Measurements from ENCODE around the gene INTS15. TPM values are rescaled to one million over a fixed set of nuclear protein-coding genes. Genes with fewer than 3 reads are reported as not detected.

Gene INTS15
- total RNA-seq, 2 donors from 2014 or later: 50.5 to 50.7 TPM

DNA sequence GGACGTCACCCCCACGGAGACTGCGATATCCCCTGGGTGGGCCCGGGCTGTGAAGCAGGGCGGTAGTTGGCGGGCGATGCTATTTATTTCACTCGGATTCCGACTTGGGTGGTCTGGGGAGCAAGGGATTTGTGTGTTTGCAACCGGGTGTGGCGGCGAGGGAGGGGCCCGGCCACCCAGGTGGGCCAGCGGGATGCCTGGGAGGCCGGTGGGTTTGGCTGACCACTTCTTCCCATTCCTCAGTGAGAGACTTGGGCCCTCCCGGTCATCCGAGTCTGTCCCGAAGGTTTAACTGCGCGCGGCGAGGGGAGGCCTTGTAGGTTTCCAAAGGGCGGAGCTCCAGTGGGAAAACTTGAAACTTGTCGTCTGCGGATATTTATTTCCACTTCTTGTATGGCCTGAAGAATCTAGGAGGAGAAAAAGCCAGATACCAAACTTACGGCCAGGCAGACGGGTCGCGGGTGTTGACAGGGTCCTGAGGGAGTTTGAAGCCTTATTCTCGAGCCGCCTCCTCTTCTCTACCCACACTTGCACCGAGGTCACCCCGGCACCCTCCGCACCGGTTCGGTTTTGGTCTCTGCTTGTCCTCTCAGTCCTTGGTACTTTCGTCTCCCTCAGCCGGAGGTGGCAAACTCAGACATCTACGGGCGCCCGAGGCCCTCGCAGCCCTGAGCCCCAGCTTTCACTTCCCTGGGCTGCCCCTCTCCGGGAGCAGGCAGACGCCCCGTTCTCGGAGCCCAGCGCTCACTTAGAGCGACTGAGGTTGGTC, 65.2 kb downstream of the INTS15 start:
- Mint-ChIP-seq H3K4me1 (peaks cover 4% of the 10 kb centered on the region), H3K27ac (no peak overlapping the region), H3K36me3 (ENCODE audit: low read depth) (peaks cover 7% of the 10 kb centered on the region), H3K27me3 (no peaks in the 10 kb centered on the region), H3K4me3 (no peak overlapping the region)
- no peak for DNase-seq
- no peaks in the 10 kb centered on the region for H3K9me3 ChIP-seq (ENCODE audit: control insufficient read depth, low read length, poor library complexity, severe bottlenecking)
- ATAC-seq: no peak

- ATAC-seq (no peak), DNase-seq (no peak)
- no peaks in the 10 kb centered on the region for H3K9me3 ChIP-seq (ENCODE audit: control insufficient read depth, low read length, poor library complexity, severe bottlenecking)
- Mint-ChIP-seq H3K27ac (no peak overlapping the region), H3K36me3 (ENCODE audit: low read depth) (peaks cover 4% of the 10 kb centered on the region), H3K4me1 (peaks cover 4% of the 10 kb centered on the region), H3K4me3 (no peak overlapping the region), H3K27me3 (no peaks in the 10 kb centered on the region)
These were observed 66.0 kb downstream of the INTS15 start for GRCh38 chr7:6655636-6656385.

DNA sequence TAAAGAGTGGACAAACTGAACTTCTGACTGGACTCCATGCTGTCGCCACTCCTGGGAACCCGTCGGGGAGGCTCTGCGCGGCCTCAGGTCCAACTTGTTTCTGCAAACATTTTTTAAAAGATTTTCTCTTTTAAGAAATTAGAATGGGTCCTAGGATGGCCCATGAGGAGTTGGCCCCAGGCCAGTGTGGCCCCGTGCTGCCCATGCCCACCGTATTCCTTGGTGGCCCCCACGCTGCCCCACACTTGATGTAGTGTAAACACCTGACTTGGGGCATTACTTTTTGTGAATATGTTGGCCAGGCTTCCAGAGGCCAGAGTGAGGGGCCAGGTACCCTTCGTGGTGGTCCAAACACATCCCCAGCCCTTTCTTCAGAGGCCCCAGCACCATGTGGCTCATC, 66.6 kb downstream of the INTS15 start:
- H3K9me3 ChIP-seq (ENCODE audit: control insufficient read depth, low read length, poor library complexity, severe bottlenecking): no peaks in the 10 kb centered on the region
- no peak for ATAC-seq
- Mint-ChIP-seq H3K27me3 (peaks cover 5% of the 10 kb centered on the region), H3K4me1 (peaks cover 4% of the 10 kb centered on the region), H3K4me3 (no peak overlapping the region), H3K36me3 (ENCODE audit: low read depth) (peaks cover 4% of the 10 kb centered on the region), H3K27ac (no peak overlapping the region)
- DNase-seq: no peak

Other genes with a start within 250 kb of the INTS15 start
- gene FAM220A, start 241.1 kb upstream of the INTS15 start, total RNA-seq: 1 to 10 TPM; 6.0 to 6.2 TPM
- 10 to 100 TPM; 62.2 to 69.4 TPM for gene RAC1, start 215.5 kb upstream of the INTS15 start, total RNA-seq
- gene DAGLB, start 142.1 kb upstream of the INTS15 start, total RNA-seq: 10 to 100 TPM; 19.6 to 26.8 TPM
- 10 to 100 TPM; 38.3 to 38.4 TPM for gene KDELR2, start 105.9 kb upstream of the INTS15 start, total RNA-seq
- under 1 TPM; 0.17 to 0.18 TPM for gene GRID2IP, start 38.6 kb upstream of the INTS15 start, total RNA-seq
- gene ZDHHC4, start 12.6 kb upstream of the INTS15 start, total RNA-seq: 10 to 100 TPM; 19.1 to 20.6 TPM
- gene ZNF853, start 25.6 kb downstream of the INTS15 start, total RNA-seq: 1 to 10 TPM in 1 of 2 donors, under 1 TPM in 1; 0.85 to 1.1 TPM
- gene ZNF316, start 47.3 kb downstream of the INTS15 start, total RNA-seq: 10 to 100 TPM; 37.1 to 39.9 TPM
- gene ZNF12, start 116.9 kb downstream of the INTS15 start, total RNA-seq: 10 to 100 TPM; 26.1 to 26.5 TPM
- gene RSPH10B2, start 164.1 kb downstream of the INTS15 start, total RNA-seq: under 1 TPM in 1 of 2 donors, not detected in 1; 0.50 TPM
- 10 to 100 TPM; 61.5 to 70.8 TPM for gene CCZ1B, start 236.3 kb downstream of the INTS15 start, total RNA-seq

All from T-helper 17 cell (primary cell).